H1 (cell line): ENCODE results near the gene LCORL. TPM values are rescaled to one million over a fixed set of nuclear protein-coding genes. Genes with fewer than 3 reads are reported as not detected.

Experiments
- CTCF ChIA-PET: fragments of 300-600 bp; sonication (Branson Sonifier 250); formaldehyde crosslinking; loops from one replicate; lab custom pipeline; 2021; ENCODE audit not compliant: partially characterized antibody; lab: Charles Lee
- POLR2A ChIA-PET: fragments of 300-600 bp; sonication (Branson Sonifier 250); formaldehyde crosslinking; loops from one replicate; lab custom pipeline; 2021; ENCODE audit warnings: inconsistent platforms; ENCODE audit not compliant: partially characterized antibody; lab: Charles Lee
- DNase-seq, 2 experiments: peaks; one replicate each; pipeline versions ENCODE4 v3.0.0 to v3.0.0-alpha.2; 2010 to 2022; ENCODE audit warnings: low spot score in 2 of 2, low read depth in 1 of 2, mixed read lengths in 1 of 2
- FAIRE-seq: peaks from 2 replicates; lab custom pipeline; 2011; peaks lifted over from hg19 to GRCh38; lab: Jason Lieb, UNC
- H2AFZ ChIP-seq: 2 replicates; pipeline ENCODE4 v1.8.1; 2012; ENCODE audit warnings: low read length, inconsistent platforms
- H2AK5ac ChIP-seq: 2 replicates; pipeline ENCODE4 v1.6.1; 2013; ENCODE audit warnings: low read depth, low read length
- H2BK120ac ChIP-seq: replicated peaks from 2 replicates; pipeline ENCODE3; 2013; ENCODE audit warnings: low read depth, low read length, inconsistent platforms
- H2BK12ac ChIP-seq: 2 replicates; pipeline ENCODE4 v1.6.1; 2013; ENCODE audit warnings: low read depth, low read length
- H2BK15ac ChIP-seq: 2 replicates; pipeline ENCODE4 v1.6.1; 2013; ENCODE audit warnings: low read length
- H2BK20ac ChIP-seq: 2 replicates; pipeline ENCODE4 v1.6.1; 2013; ENCODE audit warnings: low read length
- H2BK5ac ChIP-seq: 2 replicates; pipeline ENCODE4 v1.6.1; 2013; ENCODE audit warnings: low read depth, low read length
- H3K14ac ChIP-seq: 2 replicates; pipeline ENCODE4 v1.6.1; 2013; ENCODE audit warnings: inconsistent platforms; ENCODE audit not compliant: insufficient read length
- H3K18ac ChIP-seq: 2 replicates; pipeline ENCODE4 v1.6.1; 2013; ENCODE audit warnings: low read length; ENCODE audit errors: extremely low read depth
- H3K23ac ChIP-seq: 2 replicates; pipeline ENCODE4 v1.6.1; 2013; ENCODE audit warnings: inconsistent platforms; ENCODE audit not compliant: insufficient read length
- H3K23me2 ChIP-seq: 2 replicates; pipeline ENCODE4 v1.6.1; 2013; ENCODE audit warnings: low read depth, low read length
- H3K27ac ChIP-seq: 2 replicates; pipeline ENCODE4 v1.6.1; 2011; ENCODE audit warnings: low read depth, low read length, inconsistent platforms
- H3K27me3 ChIP-seq, 4 experiments: replicated peaks in 1 of 4; 1 replicate in 1 of 4; 2 replicates in 3 of 4; pipeline versions ENCODE4 v1.6.1 to v1.8.1; 2011 to 2013; ENCODE audit warnings: low read length in 3 of 4, mild to moderate bottlenecking in 3 of 4, inconsistent platforms in 2 of 4, mixed read lengths in 2 of 4, moderate library complexity in 1 of 4; ENCODE audit not compliant: control insufficient read depth in 3 of 4, insufficient read depth in 3 of 4; ENCODE audit errors: extremely low read depth in 1 of 4
- H3K36me3 ChIP-seq, 4 experiments: 2 replicates each; pipeline versions ENCODE4 v1.6.1 to v1.8.1; 2011 to 2013; ENCODE audit warnings: mild to moderate bottlenecking in 4 of 4, low read length in 3 of 4, moderate library complexity in 2 of 4, control low read depth in 1 of 4, inconsistent platforms in 1 of 4; ENCODE audit not compliant: insufficient read depth in 4 of 4, control insufficient read depth in 2 of 4
- H3K4ac ChIP-seq: replicated peaks from 2 replicates; pipeline ENCODE3; 2013; ENCODE audit warnings: low read length, low read depth, mixed read lengths, inconsistent platforms; ENCODE audit not compliant: insufficient read length
- H3K4me1 ChIP-seq, 4 experiments: replicated peaks in 1 of 4; 1 replicate in 1 of 4; 2 replicates in 3 of 4; pipeline versions ENCODE4 v1.6.1 to v1.8.1; 2011 to 2013; ENCODE audit warnings: low read length in 3 of 4, inconsistent platforms in 2 of 4, mixed read lengths in 1 of 4; ENCODE audit not compliant: insufficient read depth in 4 of 4, control insufficient read depth in 3 of 4
- H3K4me2 ChIP-seq, 2 experiments: 2 replicates each; pipeline versions ENCODE4 v1.6.1 to v1.8.1; 2011 to 2013; ENCODE audit warnings: low read depth in 2 of 2, low read length in 2 of 2, control low read depth in 1 of 2, inconsistent platforms in 1 of 2, mild to moderate bottlenecking in 1 of 2; ENCODE audit not compliant: insufficient read depth in 1 of 2
- H3K4me3 ChIP-seq, 4 experiments: fragments of 200-600, 300-600 bp in 1 of 4; sonication (generic), shearing (Covaris generic), sonication (Bioruptor Twin) in 1 of 4; 2 replicates each; pipeline versions ENCODE4 v1.5.1 to v1.8.1; 2011 to 2016; ENCODE audit warnings: low read length in 4 of 4, low read depth in 3 of 4, control low read depth in 2 of 4, inconsistent platforms in 2 of 4, mild to moderate bottlenecking in 2 of 4, mixed read lengths in 1 of 4, moderate library complexity in 1 of 4; ENCODE audit not compliant: insufficient read depth in 2 of 4; ENCODE audit errors: extremely low read depth in 1 of 4
- H3K56ac ChIP-seq: replicated peaks from 2 replicates; pipeline ENCODE3; 2013; ENCODE audit warnings: low read depth, mild to moderate bottlenecking, mixed read lengths, low read length, inconsistent platforms; ENCODE audit not compliant: insufficient read length
- H3K79me1 ChIP-seq: 2 replicates; pipeline ENCODE4 v1.6.1; 2013; ENCODE audit warnings: low read depth, low read length, control low read depth
- H3K79me2 ChIP-seq, 2 experiments: 2 replicates each; pipeline versions ENCODE4 v1.6.1 to v1.8.1; 2012 to 2013; ENCODE audit warnings: low read length in 2 of 2, mild to moderate bottlenecking in 2 of 2, inconsistent platforms in 1 of 2; ENCODE audit not compliant: insufficient read depth in 2 of 2, control insufficient read depth in 1 of 2
- H3K9ac ChIP-seq, 4 experiments: replicated peaks in 1 of 4; 1 replicate in 1 of 4; 2 replicates in 3 of 4; pipeline versions ENCODE4 v1.6.1 to v1.8.1; 2011 to 2013; ENCODE audit warnings: low read depth in 3 of 4, low read length in 3 of 4, control low read depth in 2 of 4, mild to moderate bottlenecking in 2 of 4, moderate library complexity in 2 of 4, inconsistent platforms in 1 of 4; ENCODE audit errors: extremely low read depth in 1 of 4
- H3K9me3 ChIP-seq, 2 experiments: 2 replicates each; pipeline versions ENCODE4 v1.6.1 to v1.8.1; 2012 to 2013; ENCODE audit warnings: mild to moderate bottlenecking in 2 of 2, moderate library complexity in 2 of 2, control low read depth in 1 of 2, inconsistent platforms in 1 of 2, low read depth in 1 of 2, low read length in 1 of 2, mixed read lengths in 1 of 2; ENCODE audit not compliant: insufficient read depth in 2 of 2
- H4K20me1 ChIP-seq, 2 experiments: replicated peaks in 1 of 2; 2 replicates each; pipeline versions ENCODE3 to v1.8.1; 2011 to 2013; ENCODE audit warnings: inconsistent platforms in 2 of 2, low read length in 2 of 2, mild to moderate bottlenecking in 1 of 2; ENCODE audit not compliant: insufficient read depth in 2 of 2, control insufficient read depth in 1 of 2
- H4K5ac ChIP-seq: 2 replicates; pipeline ENCODE4 v1.6.1; 2013; ENCODE audit warnings: low read length, low read depth, mixed read lengths, inconsistent platforms; ENCODE audit not compliant: insufficient read length
- H4K8ac ChIP-seq: 2 replicates; pipeline ENCODE4 v1.8.0; 2013; ENCODE audit warnings: mild to moderate bottlenecking, moderate library complexity, low read length, inconsistent platforms; ENCODE audit not compliant: insufficient read depth; ENCODE audit errors: extremely low read depth
- H4K91ac ChIP-seq: replicated peaks from 2 replicates; pipeline ENCODE3; 2013; ENCODE audit warnings: low read length, mixed read lengths, inconsistent platforms; ENCODE audit not compliant: insufficient read length
- KDM1A ChIP-seq: fragments of 200-600, 300-600 bp; sonication (generic); IDR thresholded peaks from 2 replicates; pipeline ENCODE4 v1.7.1; 2016; ENCODE audit warnings: mild to moderate bottlenecking, low read length, borderline replicate concordance
- SIRT6 ChIP-seq: IDR thresholded peaks from one replicate; pipeline ENCODE4 v1.7.1; 2012; ENCODE audit warnings: low read length, inconsistent platforms
- WGBS, 2 experiments: shearing (Covaris generic) in 1 of 2; methylation state at CpG; one replicate each; pipeline versions ENCODE4 v1.1.6 to v1.1.7; 2013 to 2015; ENCODE audit warnings: low lambda C conversion rate in 2 of 2, mixed read lengths in 2 of 2, inconsistent platforms in 1 of 2, low coverage in 1 of 2, missing lambda C conversion rate in 1 of 2; ENCODE audit not compliant: insufficient replicate concordance in 2 of 2, insufficient coverage in 1 of 2, insufficient read length in 1 of 2; ENCODE audit errors: extremely low coverage in 1 of 2, missing lambda C conversion rate in 1 of 2; 5-methylcytosine and 5-hydroxymethylcytosine counted together
- polyA plus RNA-seq, 7 experiments: library from polyadenylated mRNA; depleted of rRNA in 3 of 7; stranded (reverse) in 5 of 7; unstranded in 2 of 7; fragments of >200 nt in 5 of 7; fragments of 200-250 nt in 2 of 7; gene quantifications; 1 replicate in 5 of 7; 2 replicates in 1 of 7; 4 replicates in 1 of 7; pipeline versions ENCODE4 v1.2.1 to v1.2.3, GENCODE V29; 2011 to 2013; ENCODE audit warnings: missing spikeins in 2 of 7, mixed read lengths in 2 of 7
- total RNA-seq: library from RNA; stranded (reverse); fragmentation: NEBNext Ultra II Directional; extraction: Animal tissue kit (Norgen Biotek cat#: 25700); gene quantifications from 2 replicates; pipeline ENCODE4 v1.2.1, GENCODE V29; 2021

The LCORL gene
- total and polyA plus RNA-seq, 2 of the 8 experiments (the other 6 are each of a cell fraction or from before 2014, with no cell fraction given): 2.2 to 19.2 TPM

- Histone ChIP-seq H2BK15ac (no peak overlapping the region), H3K9me3 (no peaks in the 10 kb centered on the region), H3K23me2 (no peaks in the 10 kb centered on the region), H3K9ac (no peak overlapping the region), H4K91ac (no peak overlapping the region), H3K4me1 (no peaks in the 10 kb centered on the region; a peak in 1 of 7 replicates), H2AK5ac (no peak overlapping the region), H4K5ac (no peak overlapping the region), H3K79me1 (peaks cover 2% of the 10 kb centered on the region; the same call in 1 of the 2 replicates), H2AFZ (no peak overlapping the region), H3K4ac (no peak overlapping the region), H3K18ac (no peak overlapping the region), H3K56ac (no peak overlapping the region), H3K14ac (no peak overlapping the region), H3K4me2 (no peak overlapping the region), H4K20me1 (peaks cover 0 to 3% of the 10 kb centered on the region in 2 experiments), H3K36me3 (no peaks in the 10 kb centered on the region), H3K4me3 (no peak overlapping the region), H3K23ac (no peak overlapping the region), H2BK120ac (no peak overlapping the region), H2BK5ac (no peak overlapping the region), H3K27me3 (no peaks in the 10 kb centered on the region), H2BK12ac (no peak overlapping the region), H3K79me2 (peaks cover 0 to 65% of the 10 kb centered on the region in 2 experiments; a peak in 2 of 4 replicates), H2BK20ac (no peak overlapping the region), H4K8ac (no peak overlapping the region), H3K27ac (no peak overlapping the region)
- WGBS, 2 experiments: 75% methylated on average over 2 of the region's 2 CpGs; no CpG with 5 or more reads in 1 of the 2 experiments
- CTCF ChIA-PET: interaction anchor here (0.6 to 1.6 kb wide), 2 partner anchors 23 to 179 kb away, joined by 3 read pairs; no protein-coding TSS in a partner anchor
- DNase-seq: no peak
- POLR2A ChIA-PET: interaction anchor here (0.6 kb wide), 1 partner anchor 1070 kb away, joined by 3 read pairs; no protein-coding TSS in a partner anchor
- TF ChIP-seq SIRT6 (no peak), KDM1A (no peak)
- no peak for FAIRE-seq
Measured at GRCh38 chr4:17995165-17995564, 26.4 kb downstream of the LCORL start.
